PC-3 (cell line): ENCODE measurements around the gene PHF21B.

Experiments used
- CTCF ChIP-seq: fragments of 300-600 bp; sonication (generic); conservative IDR thresholded peaks from 2 replicates; pipeline ENCODE4 v1.5.1; 2017; ENCODE audit warnings: antibody characterized with exemption, low read depth, mild to moderate bottlenecking, low read length
- EZH2 ChIP-seq: fragments of 300-600 bp; sonication (generic); IDR thresholded peaks from one replicate; pipeline ENCODE4 v1.6.1; 2017; ENCODE audit warnings: antibody characterized with exemption, mild to moderate bottlenecking, low read length; ENCODE audit not compliant: unreplicated experiment
- EZH2phosphoT487 ChIP-seq: fragments of 300-600 bp; sonication (generic); IDR thresholded peaks from 2 replicates; pipeline ENCODE4 v1.6.1; 2018; ENCODE audit warnings: mild to moderate bottlenecking, antibody characterized with exemption, low read length, borderline replicate concordance

DNA sequence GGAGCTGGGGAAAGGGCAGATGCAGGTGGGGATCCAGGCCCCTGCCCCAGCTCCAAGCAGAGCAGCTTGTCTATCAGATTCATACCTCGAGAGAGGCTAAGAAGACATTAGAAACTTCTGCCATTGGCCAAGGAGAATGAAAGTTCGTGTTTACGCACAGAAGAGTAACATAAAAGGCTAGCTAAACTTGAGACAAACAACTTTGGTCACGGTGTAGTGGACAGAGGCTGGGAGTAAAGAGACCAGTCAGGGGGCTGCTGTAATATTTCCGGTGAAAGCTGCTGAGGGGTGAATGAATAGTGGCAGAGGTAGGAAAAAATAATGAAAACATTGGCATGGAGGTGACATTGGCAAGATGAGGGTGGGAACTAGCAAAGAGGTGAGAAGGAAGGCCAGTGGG lies 22.9 kb downstream of the PHF21B start:
- no peak for TF ChIP-seq CTCF
- no peak for TF ChIP-seq EZH2phosphoT487
- TF ChIP-seq EZH2: no peak
